CD4-positive, alpha-beta memory T cell (primary cell): Measurements from ENCODE around the gene SLC10A1. TPM values are rescaled to one million over a fixed set of nuclear protein-coding genes. Genes with fewer than 3 reads are reported as not detected.
A peak's percentile ranks its signal among the peaks of the same experiment; 100 is the strongest.
"Not testable (repeated sequence)": the region's sequence is repeated elsewhere in the genome, so short reads cannot be mapped to it uniquely, and the experiment has no call there.

Experiments
- CTCF ChIA-PET: fragments of 350-600 bp; sonication (Branson Sonifier 250); formaldehyde crosslinking; loops from one replicate; lab custom pipeline; 2021; ENCODE audit warnings: inconsistent platforms; ENCODE audit not compliant: partially characterized antibody; lab: Charles Lee
- POLR2A ChIA-PET: fragments of 350-600 bp; sonication (Branson Sonifier 250); formaldehyde crosslinking; loops from one replicate; lab custom pipeline; 2021; ENCODE audit not compliant: partially characterized antibody; lab: Charles Lee
- DNase-seq, 5 donors: peaks; one replicate each; pipeline versions ENCODE4 v3.0.0 to v3.0.0-alpha.2; 2020 to 2022; ENCODE audit warnings: mixed read lengths in 1 of 5
- H3K27ac ChIP-seq: one replicate; pipeline ENCODE4 v1.7.0; 2013; ENCODE audit warnings: low read depth, low read length
- H3K27me3 ChIP-seq: 2 replicates; pipeline ENCODE4 v1.7.0; 2013; ENCODE audit warnings: mild to moderate bottlenecking, low read length, moderate library complexity; ENCODE audit not compliant: insufficient read depth
- H3K36me3 ChIP-seq: 2 replicates; pipeline ENCODE4 v1.7.0; 2013; ENCODE audit warnings: mild to moderate bottlenecking, low read length, moderate library complexity; ENCODE audit not compliant: insufficient read depth
- H3K4me1 ChIP-seq: 2 replicates; pipeline ENCODE4 v1.7.0; 2013; ENCODE audit warnings: mild to moderate bottlenecking, low read length, moderate library complexity; ENCODE audit not compliant: insufficient read depth
- H3K4me3 ChIP-seq, 2 donors: one replicate each; pipeline ENCODE4 v1.7.0; 2013; ENCODE audit warnings: low read length in 2 of 2, mild to moderate bottlenecking in 1 of 2
- H3K9me3 ChIP-seq, 2 donors: one replicate each; pipeline ENCODE4 v1.7.0; 2013; ENCODE audit warnings: low read length in 2 of 2, control low read depth in 1 of 2; ENCODE audit not compliant: control insufficient read depth in 1 of 2
- H3K27ac Mint-ChIP-seq, 7 donors: one replicate each; pipeline ENCODE4 v1.8.0; 2020 to 2021; ENCODE audit warnings: mixed read lengths in 7 of 7, mild to moderate bottlenecking in 6 of 7, inconsistent platforms in 3 of 7, moderate library complexity in 3 of 7
- H3K27me3 Mint-ChIP-seq, 2 donors: one replicate each; pipeline ENCODE4 v1.8.0; 2020 to 2021; ENCODE audit warnings: mixed read lengths in 2 of 2
- H3K36me3 Mint-ChIP-seq, 2 donors: one replicate each; pipeline ENCODE4 v1.8.0; 2020 to 2021; ENCODE audit warnings: mixed read lengths in 2 of 2, inconsistent platforms in 1 of 2, mild to moderate bottlenecking in 1 of 2
- H3K4me1 Mint-ChIP-seq, 4 donors: one replicate each; pipeline ENCODE4 v1.8.0; 2020 to 2021; ENCODE audit warnings: mixed read lengths in 4 of 4, mild to moderate bottlenecking in 1 of 4
- H3K4me3 Mint-ChIP-seq, 8 donors: one replicate each; pipeline ENCODE4 v1.8.0; 2020 to 2021; ENCODE audit warnings: mixed read lengths in 8 of 8, mild to moderate bottlenecking in 7 of 8, moderate library complexity in 6 of 8, inconsistent platforms in 3 of 8
- H3K9me3 Mint-ChIP-seq, 8 donors: one replicate each; pipeline ENCODE4 v1.8.0; 2020 to 2021; ENCODE audit warnings: mixed read lengths in 8 of 8, mild to moderate bottlenecking in 5 of 8, inconsistent platforms in 3 of 8, moderate library complexity in 1 of 8
- intact Hi-C: fragments of 100-400 bp; cut with micrococcal nuclease; formaldehyde crosslinking; loops from one replicate; pipeline ENCODE4 v1.15.1; 2023
- polyA plus RNA-seq, 2 donors: library from polyadenylated mRNA; unstranded; fragments of 300-500 nt; fragmentation: Illumina TruSeq; gene quantifications; one replicate each; pipeline ENCODE4 v1.2.3, GENCODE V29; 2021
- total RNA-seq, 2 experiments: library from RNA; stranded (reverse); gene quantifications; one replicate each; pipeline ENCODE4 v1.2.3, GENCODE V29; 2021

Gene SLC10A1
- total and polyA plus RNA-seq, 4 experiments from 2014 or later = not detected

GRCh38 chr14:69752773-69753172 is 44.3 kb downstream of the SLC10A1 start:
- Histone ChIP-seq H3K27ac (no peak overlapping the region), H3K4me3 (no peak overlapping the region), H3K4me1 (peaks cover 14% of the 10 kb centered on the region), H3K9me3 (no peaks in the 10 kb centered on the region), H3K36me3 (no peaks in the 10 kb centered on the region), H3K27me3 (no peaks in the 10 kb centered on the region)
- H3K4me1 Mint-ChIP-seq = peaks cover 7 to 12% (median 10%) of the 10 kb centered on the region in 4 donors
- no peak for DNase-seq
- H3K36me3 Mint-ChIP-seq = no peaks in the 10 kb centered on the region
- CTCF ChIA-PET = no interaction called here
- H3K27me3 Mint-ChIP-seq = no peaks in the 10 kb centered on the region
- POLR2A ChIA-PET = no interaction called here
- intact Hi-C loops = no loop called here
- no peak overlapping the region for H3K27ac Mint-ChIP-seq
- no peaks in the 10 kb centered on the region for H3K9me3 Mint-ChIP-seq
- no peak overlapping the region for H3K4me3 Mint-ChIP-seq

DNA sequence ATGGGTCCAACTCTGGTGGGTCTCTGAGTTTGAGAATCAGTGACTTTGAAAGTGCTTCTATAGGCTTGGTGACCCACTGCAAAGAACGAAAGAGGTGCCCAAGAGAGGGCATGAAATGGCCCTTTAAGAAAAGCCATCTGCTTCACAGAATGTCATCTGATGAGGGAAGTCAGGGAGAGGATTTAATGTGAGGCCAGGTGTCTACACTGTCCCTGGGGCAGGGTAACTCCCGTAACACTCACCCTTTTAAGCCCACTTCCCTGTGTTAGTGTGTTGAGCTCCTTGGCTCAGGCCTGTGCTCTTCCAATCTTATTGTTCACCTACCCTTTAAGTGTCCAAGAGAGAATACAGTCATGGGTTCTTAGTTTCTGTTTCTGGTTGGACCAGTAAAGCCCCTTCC is 46.5 kb downstream of the SLC10A1 start:
- no peaks in the 10 kb centered on the region for H3K36me3 Mint-ChIP-seq
- POLR2A ChIA-PET = interaction anchor here (1.0 kb wide), 1 partner anchor 26 kb away, joined by 3 read pairs; no protein-coding TSS in a partner anchor
- H3K9me3 ChIP-seq = no peaks in the 10 kb centered on the region
- H3K4me1 Mint-ChIP-seq = peaks cover 7 to 14% (median 9%) of the 10 kb centered on the region in 4 donors
- no peak overlapping the region for H3K27ac ChIP-seq
- CTCF ChIA-PET = interaction anchor here (1.3 kb wide), 1 partner anchor 23 kb away, joined by 3 read pairs; no protein-coding TSS in a partner anchor
- no peaks in the 10 kb centered on the region for H3K9me3 Mint-ChIP-seq
- no peak overlapping the region for H3K27ac Mint-ChIP-seq
- H3K4me3 ChIP-seq = no peak overlapping the region
- H3K27me3 Mint-ChIP-seq = no peaks in the 10 kb centered on the region
- no peak for DNase-seq
- intact Hi-C loops = no loop called here
- H3K4me1 ChIP-seq = peaks cover 10% of the 10 kb centered on the region
- no peak overlapping the region for H3K4me3 Mint-ChIP-seq
- no peaks in the 10 kb centered on the region for H3K36me3 ChIP-seq
- no peaks in the 10 kb centered on the region for H3K27me3 ChIP-seq

GRCh38 chr14:69749956-69750355 is 47.1 kb downstream of the SLC10A1 start:
- Mint-ChIP-seq H3K27me3 (no peaks in the 10 kb centered on the region), H3K36me3 (no peaks in the 10 kb centered on the region)
- POLR2A ChIA-PET = no interaction called here

DNA sequence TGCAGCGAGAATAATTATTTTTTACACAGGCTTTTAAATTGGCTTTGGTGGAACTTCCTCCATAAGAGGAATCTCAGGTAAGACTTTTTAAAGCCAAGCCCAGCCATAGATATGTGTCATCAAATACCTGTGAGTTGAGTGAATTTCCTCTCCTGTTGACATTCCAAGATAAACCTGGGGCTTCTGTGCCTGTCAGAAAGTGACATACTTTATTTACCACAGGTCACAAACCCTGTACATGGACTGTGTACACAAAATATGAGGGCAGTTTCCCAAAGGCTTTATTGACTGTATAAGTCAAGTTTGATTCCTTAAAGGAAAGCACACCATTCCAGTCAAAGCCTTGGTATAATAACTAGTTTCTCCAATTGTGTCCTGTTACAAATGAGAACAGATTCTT is 56.0 kb downstream of the SLC10A1 start:
- H3K36me3 Mint-ChIP-seq = peaks cover 0 to 3% of the 10 kb centered on the region in 2 donors
- Histone ChIP-seq H3K9me3 (no peaks in the 10 kb centered on the region), H3K27ac (no peak overlapping the region), H3K4me3 (no peak overlapping the region), H3K27me3 (no peaks in the 10 kb centered on the region), H3K4me1 (peaks cover 3% of the 10 kb centered on the region), H3K36me3 (no peaks in the 10 kb centered on the region)
- POLR2A ChIA-PET = no interaction called here
- peaks cover 0 to 10% (median 3%) of the 10 kb centered on the region in 8 donors for H3K9me3 Mint-ChIP-seq
- intact Hi-C loops = no loop called here
- H3K4me3 Mint-ChIP-seq = no peak overlapping the region
- H3K27ac Mint-ChIP-seq = no peak overlapping the region
- no peak for DNase-seq
- peaks cover 2 to 4% (median 2%) of the 10 kb centered on the region in 4 donors for H3K4me1 Mint-ChIP-seq
- H3K27me3 Mint-ChIP-seq = peaks cover 0 to 2% of the 10 kb centered on the region in 2 donors
- CTCF ChIA-PET = no interaction called here

More at GRCh38 chr14:69749956-69750355, 47.1 kb downstream of the SLC10A1 start:
- Mint-ChIP-seq H3K27ac (peak overlapping the region in 1 of 7 donors; percentile 2), H3K4me1 (peaks cover 5 to 8% (median 6%) of the 10 kb centered on the region in 4 donors), H3K4me3 (no peak overlapping the region), H3K9me3 (no peaks in the 10 kb centered on the region)
- Histone ChIP-seq H3K27me3 (no peaks in the 10 kb centered on the region), H3K9me3 (no peaks in the 10 kb centered on the region), H3K4me3 (no peak overlapping the region), H3K27ac (no peak overlapping the region), H3K36me3 (no peaks in the 10 kb centered on the region), H3K4me1 (peaks cover 5% of the 10 kb centered on the region)
- no peak for DNase-seq
- CTCF ChIA-PET = no interaction called here
- intact Hi-C loops = no loop called here

GRCh38 chr14:69736405-69736804 is 60.6 kb downstream of the SLC10A1 start:
- H3K4me3 Mint-ChIP-seq, H3K4me1 Mint-ChIP-seq, H3K36me3 ChIP-seq, H3K27ac Mint-ChIP-seq, H3K9me3 ChIP-seq, H3K27ac ChIP-seq, H3K27me3 ChIP-seq, DNase-seq, H3K27me3 Mint-ChIP-seq, POLR2A ChIA-PET, H3K4me1 ChIP-seq, H3K36me3 Mint-ChIP-seq, H3K4me3 ChIP-seq, H3K9me3 Mint-ChIP-seq: not testable (repeated sequence)
- intact Hi-C loops = loop anchor here (10.0 kb wide), 1 partner anchor 288 kb away; no protein-coding TSS in a partner anchor
- CTCF ChIA-PET = interaction anchor here (0.7 kb wide), 1 partner anchor 215 kb away, joined by 3 read pairs; no protein-coding TSS in a partner anchor

DNA sequence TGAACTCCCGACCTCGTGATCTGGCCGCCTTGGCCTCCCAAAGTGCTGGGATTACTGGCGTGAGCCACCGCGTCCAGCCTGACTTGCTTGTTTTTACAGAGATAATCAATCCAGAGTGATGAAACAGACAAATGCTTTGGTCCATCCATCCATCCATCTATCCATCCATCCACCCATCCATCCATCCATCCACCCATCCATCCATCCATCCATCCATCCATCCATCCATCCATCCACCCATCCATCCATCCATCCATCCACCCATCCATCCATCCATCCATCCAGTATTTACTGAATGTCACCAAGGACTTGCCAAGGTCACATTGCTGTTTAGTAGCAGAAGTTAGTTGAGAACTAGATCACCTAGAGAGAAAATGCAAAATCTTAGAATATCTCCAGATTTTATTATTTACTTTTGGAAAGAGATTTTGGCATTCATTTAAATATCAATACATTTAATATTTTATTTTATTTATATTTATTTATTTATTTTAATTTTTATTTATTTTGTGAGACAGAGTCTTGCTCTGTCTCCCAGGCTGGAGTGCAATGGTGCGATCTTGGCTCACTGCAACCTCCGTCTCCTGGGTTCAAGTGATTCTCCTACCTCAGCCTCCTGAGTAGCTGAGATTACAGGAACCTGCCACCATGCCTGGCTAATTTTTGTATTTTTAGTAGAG is 65.0 kb downstream of the SLC10A1 start:
- H3K4me3 Mint-ChIP-seq, H3K27ac ChIP-seq, POLR2A ChIA-PET, H3K9me3 ChIP-seq, H3K27me3 ChIP-seq, H3K4me3 ChIP-seq, H3K27ac Mint-ChIP-seq, H3K36me3 Mint-ChIP-seq, H3K9me3 Mint-ChIP-seq, DNase-seq, H3K27me3 Mint-ChIP-seq, H3K36me3 ChIP-seq: not testable (repeated sequence)
- H3K4me1 Mint-ChIP-seq = peaks cover 6 to 22% (median 18%) of the 10 kb centered on the region in 4 donors
- intact Hi-C loops = loop anchor here (10.0 kb wide), 1 partner anchor 293 kb away; no protein-coding TSS in a partner anchor
- peaks cover 11% of the 10 kb centered on the region for H3K4me1 ChIP-seq
- CTCF ChIA-PET = interaction anchor here (1.1 to 1.6 kb wide), 2 partner anchors 34 to 127 kb away, joined by 4 to 5 read pairs; no protein-coding TSS in a partner anchor

DNA sequence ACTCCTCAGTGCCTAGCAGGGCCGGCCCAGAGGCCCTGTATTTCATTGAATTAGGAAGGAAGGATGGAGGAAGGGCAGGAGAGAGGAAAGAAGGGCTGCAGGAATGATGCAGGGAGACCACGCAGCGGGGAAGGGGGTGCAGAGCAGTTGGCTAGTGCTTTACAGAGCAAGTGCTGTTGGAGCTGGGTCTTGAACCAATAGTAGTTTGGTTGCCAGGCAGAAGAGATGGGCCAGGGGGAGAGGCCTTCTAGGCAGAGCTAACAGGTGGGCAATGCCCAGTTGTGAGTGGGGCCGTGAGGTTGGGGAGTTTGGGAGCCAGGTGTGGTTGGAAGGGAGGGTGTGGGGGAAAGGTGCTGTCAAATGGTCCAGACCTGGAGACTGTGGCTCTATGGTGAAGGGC is 69.2 kb downstream of the SLC10A1 start:
- Mint-ChIP-seq H3K27ac (peak overlapping the region in 6 of 7 donors; percentile 31 to 80 (median 66)), H3K4me3 (peak overlapping the region in 3 of 8 donors; percentile 27 to 59 (median 50)), H3K36me3 (no peaks in the 10 kb centered on the region), H3K9me3 (no peaks in the 10 kb centered on the region), H3K27me3 (no peaks in the 10 kb centered on the region), H3K4me1 (peaks cover 11 to 39% (median 25%) of the 10 kb centered on the region in 4 donors)
- H3K27ac ChIP-seq = no peak overlapping the region
- POLR2A ChIA-PET = interaction anchor here (1.1 to 2.0 kb wide), 5 partner anchors 38 to 127 kb away, joined by 3 to 6 read pairs (median 5); partner anchors contain the start of gene SRSF5
- peaks cover 19% of the 10 kb centered on the region for H3K4me1 ChIP-seq
- H3K27me3 ChIP-seq = no peaks in the 10 kb centered on the region
- no peaks in the 10 kb centered on the region for H3K36me3 ChIP-seq
- intact Hi-C loops = loop anchor here (1.0 kb wide), 2 partner anchors 125 to 143 kb away; no protein-coding TSS in a partner anchor
- CTCF ChIA-PET = interaction anchor here (0.9 to 5.8 kb wide), 15 partner anchors 14 to 155 kb away, joined by 4 to 152 read pairs (median 8); partner anchors contain the start of gene SUSD6
- H3K4me3 ChIP-seq = no peak overlapping the region
- DNase-seq = no peak
- no peaks in the 10 kb centered on the region for H3K9me3 ChIP-seq
